Progenitor cell of endocrine pancreas (in vitro differentiated cells): ENCODE data around the gene PNPLA5. TPM values are rescaled to one million over a fixed set of nuclear protein-coding genes. Genes with fewer than 3 reads are reported as not detected.

Source experiments
- DNase-seq: peaks from one replicate; pipeline ENCODE4 v3.0.0; 2021; ENCODE audit warnings: low spot score; ENCODE audit not compliant: unreplicated experiment
- H3K27ac Mint-ChIP-seq: 2 replicates; pipeline ENCODE4 v1.8.0; 2021; ENCODE audit warnings: mild to moderate bottlenecking, moderate library complexity, mixed read lengths
- H3K27me3 Mint-ChIP-seq: 2 replicates; pipeline ENCODE4 v1.8.0; 2021; ENCODE audit warnings: mixed read lengths
- H3K36me3 Mint-ChIP-seq: 2 replicates; pipeline ENCODE4 v1.8.0; 2022; ENCODE audit warnings: mixed read lengths; ENCODE audit not compliant: insufficient read depth
- H3K4me1 Mint-ChIP-seq: 2 replicates; pipeline ENCODE4 v1.8.0; 2021; ENCODE audit warnings: low read depth, mixed read lengths
- H3K4me3 Mint-ChIP-seq: 2 replicates; pipeline ENCODE4 v1.8.0; 2021; ENCODE audit warnings: low read depth, mild to moderate bottlenecking, moderate library complexity, mixed read lengths
- H3K9me3 Mint-ChIP-seq: 2 replicates; pipeline ENCODE4 v1.8.0; 2021; ENCODE audit warnings: low read depth, mixed read lengths
- CTCF ChIP-seq: fragments of 200-600 bp; sonication (generic); IDR thresholded peaks from one replicate; pipeline ENCODE4 v1.5.0; 2021; ENCODE audit warnings: antibody characterized with exemption, mild to moderate bottlenecking; ENCODE audit not compliant: unreplicated experiment
- total RNA-seq: library from RNA; stranded (reverse); gene quantifications from 2 replicates; pipeline ENCODE4 v1.2.1, GENCODE V29; 2021

Gene PNPLA5
- total RNA-seq, 1 donor from 2014 or later: not detected

- H3K27ac Mint-ChIP-seq: no peak overlapping the region
- TF ChIP-seq CTCF: no peak
- no peaks in the 10 kb centered on the region for H3K36me3 Mint-ChIP-seq
- peaks cover 2% of the 10 kb centered on the region for H3K27me3 Mint-ChIP-seq
- no peak for DNase-seq
- no peaks in the 10 kb centered on the region for H3K9me3 Mint-ChIP-seq
- no peak overlapping the region for H3K4me3 Mint-ChIP-seq
- H3K4me1 Mint-ChIP-seq: peaks cover 5% of the 10 kb centered on the region
Measured at GRCh38 chr22:43849731-43850130, 42.1 kb downstream of the PNPLA5 start.

- peak overlapping the region; percentile 39 for H3K27ac Mint-ChIP-seq
- TF ChIP-seq CTCF: peak; percentile 71
- H3K9me3 Mint-ChIP-seq: no peaks in the 10 kb centered on the region
- H3K36me3 Mint-ChIP-seq: no peaks in the 10 kb centered on the region
- peaks cover 5% of the 10 kb centered on the region for H3K4me1 Mint-ChIP-seq
- no peak for DNase-seq
- no peak overlapping the region for H3K4me3 Mint-ChIP-seq
- peaks cover 2% of the 10 kb centered on the region for H3K27me3 Mint-ChIP-seq
Measured at GRCh38 chr22:43848366-43849171, 43.2 kb downstream of the PNPLA5 start.

- Mint-ChIP-seq H3K27ac (no peak overlapping the region), H3K4me3 (no peak overlapping the region), H3K36me3 (no peaks in the 10 kb centered on the region), H3K27me3 (peaks cover 2% of the 10 kb centered on the region), H3K4me1 (peaks cover 5% of the 10 kb centered on the region), H3K9me3 (no peaks in the 10 kb centered on the region)
- no peak for TF ChIP-seq CTCF
- no peak for DNase-seq
Measured at GRCh38 chr22:43847376-43848289, 44.2 kb downstream of the PNPLA5 start.

GRCh38 chr22:43846966-43847365 lies 44.8 kb downstream of the PNPLA5 start:
- peaks cover 5% of the 10 kb centered on the region for H3K4me1 Mint-ChIP-seq
- peak overlapping the region; percentile 57 for H3K27ac Mint-ChIP-seq
- no peak for TF ChIP-seq CTCF
- no peaks in the 10 kb centered on the region for H3K36me3 Mint-ChIP-seq
- no peak for DNase-seq
- peaks cover 2% of the 10 kb centered on the region for H3K27me3 Mint-ChIP-seq
- H3K9me3 Mint-ChIP-seq: no peaks in the 10 kb centered on the region
- H3K4me3 Mint-ChIP-seq: no peak overlapping the region

GRCh38 chr22:43845981-43846380 lies 45.8 kb downstream of the PNPLA5 start:
- Mint-ChIP-seq H3K4me1 (peaks cover 5% of the 10 kb centered on the region), H3K27me3 (peaks cover 2% of the 10 kb centered on the region), H3K4me3 (no peak overlapping the region), H3K36me3 (no peaks in the 10 kb centered on the region), H3K9me3 (no peaks in the 10 kb centered on the region), H3K27ac (no peak overlapping the region)
- TF ChIP-seq CTCF: no peak
- no peak for DNase-seq
